Cerebellar cortex (tissue), 1 donor: Measurements from ENCODE around the gene PRTN3.

Experiments used
- DNase-seq: peaks from one replicate; pipeline ENCODE4 v3.0.0-alpha.2; 2015; ENCODE audit warnings: low spot score

PRTN3 gene

DNA sequence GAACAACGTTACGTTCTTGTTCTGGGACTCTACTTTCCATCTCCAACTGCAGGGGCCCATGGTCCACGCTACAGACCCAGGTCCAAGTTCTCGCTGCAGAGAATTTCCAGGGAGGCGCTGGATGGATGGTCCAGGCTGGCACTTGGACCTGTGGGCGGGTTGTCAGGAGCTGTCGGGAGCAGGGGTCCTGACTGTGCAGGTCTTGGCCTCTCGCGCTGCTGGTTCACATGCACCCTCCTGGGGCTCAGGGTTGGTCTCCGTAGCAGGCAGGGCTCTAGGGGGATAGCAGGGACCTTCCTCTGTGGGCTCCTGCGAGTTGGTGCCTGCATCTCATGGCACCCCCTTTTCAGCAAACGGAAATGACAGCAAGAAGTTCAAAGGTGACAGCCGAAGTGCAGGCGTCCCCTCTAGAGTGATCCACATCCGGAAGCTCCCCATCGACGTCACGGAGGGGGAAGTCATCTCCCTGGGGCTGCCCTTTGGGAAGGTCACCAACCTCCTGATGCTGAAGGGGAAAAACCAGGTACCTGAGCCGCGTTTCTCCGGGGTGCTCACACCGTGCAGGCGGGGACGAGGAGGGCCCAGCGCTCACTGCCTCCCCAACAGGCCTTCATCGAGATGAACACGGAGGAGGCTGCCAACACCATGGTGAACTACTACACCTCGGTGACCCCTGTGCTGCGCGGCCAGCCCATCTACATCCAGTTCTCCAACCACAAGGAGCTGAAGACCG is 36.9 kb upstream of the PRTN3 start:
- no peak for DNase-seq

- DNase-seq, result no peak
Observed at GRCh38 chr19:804419-805165, 36.2 kb upstream of the PRTN3 start.

- no peak for DNase-seq
Observed at GRCh38 chr19:805166-805551, 35.6 kb upstream of the PRTN3 start.

GRCh38 chr19:805600-806550 is 34.9 kb upstream of the PRTN3 start:
- no peak for DNase-seq

- no peak for DNase-seq
Observed at GRCh38 chr19:806815-807421, 33.9 kb upstream of the PRTN3 start.

- no peak for DNase-seq
Observed at GRCh38 chr19:807627-808422, 33.0 kb upstream of the PRTN3 start.

DNA sequence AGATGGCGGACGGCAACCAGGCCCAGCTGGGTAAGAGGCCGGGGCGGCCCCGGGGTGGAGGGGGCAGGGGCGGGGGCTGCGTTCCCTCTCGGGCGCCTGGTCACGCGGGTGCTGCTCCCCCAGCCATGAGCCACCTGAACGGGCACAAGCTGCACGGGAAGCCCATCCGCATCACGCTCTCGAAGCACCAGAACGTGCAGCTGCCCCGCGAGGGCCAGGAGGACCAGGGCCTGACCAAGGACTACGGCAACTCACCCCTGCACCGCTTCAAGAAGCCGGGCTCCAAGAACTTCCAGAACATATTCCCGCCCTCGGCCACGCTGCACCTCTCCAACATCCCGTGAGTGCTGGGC is 32.4 kb upstream of the PRTN3 start:
- DNase-seq, result no peak

DNA sequence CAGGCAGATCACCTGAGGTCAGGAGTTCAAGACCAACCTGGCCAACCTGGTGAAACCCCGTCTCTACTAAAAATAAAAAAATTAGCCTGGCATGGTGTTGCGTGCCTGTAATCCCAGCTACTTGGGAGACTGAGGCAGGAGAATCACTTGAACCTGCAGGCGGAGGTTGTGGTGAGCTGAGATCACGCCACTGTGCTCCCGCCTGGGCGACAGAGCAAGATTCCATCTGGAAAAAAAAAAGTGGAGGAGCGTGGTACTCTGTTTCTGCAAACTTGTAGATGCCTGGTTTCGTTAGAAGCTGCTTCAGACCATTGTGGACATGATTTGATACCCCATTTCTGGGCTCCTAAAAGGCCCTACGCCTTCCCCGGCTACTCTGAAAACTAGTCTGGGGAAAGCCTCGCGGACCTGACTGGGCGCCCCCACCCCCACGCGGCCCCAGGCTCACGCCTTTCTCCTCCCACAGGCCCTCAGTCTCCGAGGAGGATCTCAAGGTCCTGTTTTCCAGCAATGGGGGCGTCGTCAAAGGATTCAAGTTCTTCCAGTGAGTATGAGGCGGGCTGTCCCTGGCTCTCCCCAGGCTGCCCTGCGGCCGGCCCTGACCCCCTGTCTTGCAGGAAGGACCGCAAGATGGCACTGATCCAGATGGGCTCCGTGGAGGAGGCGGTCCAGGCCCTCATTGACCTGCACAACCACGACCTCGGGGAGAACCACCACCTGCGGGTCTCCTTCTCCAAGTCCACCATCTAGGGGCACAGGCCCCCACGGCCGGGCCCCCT is 30.5 kb upstream of the PRTN3 start:
- DNase-seq, result no peak

GRCh38 chr19:810883-811489 is 29.8 kb upstream of the PRTN3 start:
- DNase-seq, result no peak

- no peak for DNase-seq
Observed at GRCh38 chr19:811506-812048, 29.2 kb upstream of the PRTN3 start.

GRCh38 chr19:812049-812746 is 28.6 kb upstream of the PRTN3 start:
- DNase-seq, result no peak

DNA sequence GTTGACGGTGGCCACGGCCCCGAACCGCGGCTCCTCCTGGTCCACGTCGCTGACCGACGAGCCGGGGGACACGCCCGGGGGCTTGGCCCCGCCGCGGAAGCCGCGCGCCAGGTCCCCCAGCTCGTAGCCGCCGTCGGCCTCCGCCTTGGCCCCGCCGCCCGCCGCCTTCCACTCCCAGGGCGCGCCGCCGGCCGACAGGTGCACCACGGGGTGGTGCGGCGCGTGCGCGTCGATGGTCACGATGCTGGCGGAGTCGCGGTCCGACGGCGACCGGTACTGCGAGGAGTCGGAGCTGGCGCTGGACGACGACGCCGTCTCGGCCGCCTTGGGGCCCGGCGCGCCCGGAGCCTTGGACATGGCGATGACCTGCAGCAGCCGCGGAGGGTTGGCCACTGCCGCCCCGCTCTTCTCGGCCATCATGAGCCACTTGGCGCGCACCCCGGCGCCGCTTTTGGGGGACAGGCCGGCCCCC is 28.0 kb upstream of the PRTN3 start:
- DNase-seq, result no peak

- no peak for DNase-seq
Observed at GRCh38 chr19:813219-814151, 27.3 kb upstream of the PRTN3 start.

DNA sequence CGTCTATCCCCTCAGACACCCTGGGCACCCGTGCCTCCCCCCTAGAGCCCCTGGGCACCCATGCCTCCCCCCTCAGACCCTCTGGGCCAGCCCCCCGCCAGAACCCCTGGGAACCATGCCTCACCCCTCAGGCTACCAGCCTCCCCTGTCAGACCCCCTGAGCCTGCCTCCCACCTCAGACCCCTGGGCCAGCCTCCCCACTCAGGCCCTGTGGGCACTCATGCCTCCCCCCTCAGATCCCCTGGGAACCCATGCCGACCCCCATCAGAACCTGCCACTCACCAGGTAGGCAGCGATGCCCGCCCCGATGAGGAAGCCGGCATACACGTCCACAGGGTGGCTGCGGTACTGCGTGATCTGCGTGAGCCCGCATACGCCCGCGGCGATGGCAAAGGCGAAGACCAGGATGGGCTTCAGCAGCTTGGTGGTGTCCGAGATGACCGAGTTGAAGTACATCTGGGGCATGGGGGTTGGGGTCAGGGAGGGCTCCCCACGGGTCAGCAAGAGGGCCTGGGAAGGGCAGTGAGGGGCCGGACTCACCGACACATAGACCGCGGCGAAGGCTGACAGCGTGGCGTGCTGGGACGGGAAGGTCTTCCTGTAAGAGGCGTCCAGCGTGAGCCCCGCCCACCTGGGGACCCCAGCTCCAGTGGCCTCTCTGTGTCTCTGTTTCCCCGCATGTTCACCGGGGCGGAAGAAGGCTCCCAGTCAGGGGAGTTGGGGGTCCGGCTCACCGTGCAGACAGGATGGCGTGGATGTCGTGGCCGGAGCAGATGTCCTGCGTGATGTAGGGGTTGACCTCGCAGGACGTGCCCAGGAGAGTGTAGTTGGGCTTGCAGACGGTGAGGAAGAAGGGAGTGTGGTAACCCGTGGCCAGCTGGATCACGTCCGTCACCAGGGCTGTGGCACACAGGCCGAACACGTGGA is 26.4 kb upstream of the PRTN3 start:
- no peak for DNase-seq

DNA sequence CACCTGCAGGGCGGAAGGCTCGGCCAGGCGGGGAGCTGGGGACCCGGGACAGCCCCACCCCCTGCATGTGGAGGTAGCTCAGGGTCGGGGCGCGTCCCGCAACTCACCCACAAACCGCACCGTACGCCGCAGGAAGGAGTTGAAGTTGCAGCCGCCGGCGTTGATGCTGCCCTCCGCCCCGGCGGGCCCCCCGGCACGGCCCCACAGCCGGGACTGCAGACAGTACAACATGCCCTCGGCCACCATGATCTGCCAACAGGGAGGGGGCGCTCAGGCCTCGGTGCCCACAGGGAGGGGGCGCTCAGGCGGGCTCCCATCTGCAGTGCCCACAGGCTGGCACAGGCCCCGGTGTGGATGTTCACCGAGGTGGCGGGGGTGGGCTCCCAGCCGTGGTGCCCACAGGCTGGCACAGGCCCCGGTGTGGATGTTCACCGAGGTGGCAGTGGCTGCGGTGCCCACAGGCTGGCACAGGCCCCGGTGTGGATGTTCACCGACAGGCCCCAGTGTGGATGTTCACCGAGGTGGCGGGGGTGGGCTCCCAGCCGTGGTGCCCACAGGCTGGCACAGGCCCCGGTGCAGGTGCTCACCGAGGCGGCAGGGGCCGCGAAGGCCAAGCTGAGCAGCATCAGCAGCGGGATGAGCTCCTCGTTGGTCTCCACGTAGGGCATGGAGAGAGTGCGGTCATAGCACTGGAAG is 25.6 kb upstream of the PRTN3 start:
- DNase-seq, result no peak
